HepG2 (cell line): ENCODE measurements around the gene TOR1AIP1. TPM values are rescaled to one million over a fixed set of nuclear protein-coding genes. Genes with fewer than 3 reads are reported as not detected.

Experiments
- ATAD3A ChIP-seq: sonication (generic); formaldehyde crosslinking; IDR thresholded peaks from 2 replicates; pipeline ENCODE4 v1.4.0; 2020; ENCODE audit warnings: missing genetic modification reagents
- CEBPZ ChIP-seq: IDR thresholded peaks from 2 replicates; pipeline ENCODE4 v1.6.1; 2012; ENCODE audit warnings: low read length, improper control_type of control experiment
- FOXP1 ChIP-seq, 2 experiments: fragments of 450-650 bp in 1 of 2; IDR thresholded peaks; 2 replicates each; pipeline ENCODE4 v1.6.1; 2017 to 2018; ENCODE audit warnings: antibody characterized with exemption in 1 of 2
- IRX3 ChIP-seq: sonication (generic); formaldehyde crosslinking; IDR thresholded peaks from 2 replicates; pipeline ENCODE4 v1.8.1; 2023; ENCODE audit warnings: mild to moderate bottlenecking, low read depth, missing genetic modification reagents, borderline replicate concordance
- KLF12 ChIP-seq: sonication (generic); formaldehyde crosslinking; IDR thresholded peaks from 2 replicates; pipeline ENCODE4 v1.4.0; 2020; ENCODE audit warnings: missing genetic modification reagents, borderline replicate concordance
- KMT2A ChIP-seq: sonication (generic); formaldehyde crosslinking; IDR thresholded peaks from 2 replicates; pipeline ENCODE4 v1.4.0; 2020; ENCODE audit warnings: missing genetic modification reagents
- MEIS2 ChIP-seq: sonication (generic); formaldehyde crosslinking; IDR thresholded peaks from 2 replicates; pipeline ENCODE4 v1.9.0; 2021; ENCODE audit warnings: mild to moderate bottlenecking, missing genetic modification reagents
- MXD1 ChIP-seq: sonication (generic); formaldehyde crosslinking; IDR thresholded peaks from 2 replicates; pipeline ENCODE4 v1.4.0; 2020; ENCODE audit warnings: mild to moderate bottlenecking, missing genetic modification reagents
- PLRG1 ChIP-seq: fragments of 450-650 bp; conservative IDR thresholded peaks from 2 replicates; pipeline ENCODE4 v1.6.1; 2016
- SIX4 ChIP-seq: sonication (generic); formaldehyde crosslinking; IDR thresholded peaks from 2 replicates; pipeline ENCODE4 v1.4.0; 2020; ENCODE audit warnings: missing genetic modification reagents
- TARDBP ChIP-seq: sonication (generic); formaldehyde crosslinking; IDR thresholded peaks from 2 replicates; pipeline ENCODE4 v1.8.0; 2022; ENCODE audit warnings: mild to moderate bottlenecking, missing genetic modification reagents
- TEAD3 ChIP-seq: optimal IDR thresholded peaks from 2 replicates; pipeline ENCODE3; 2016; ENCODE audit warnings: borderline replicate concordance
- TFE3 ChIP-seq: IDR thresholded peaks from 2 replicates; pipeline ENCODE4 v1.6.1; 2016
- ZNF205 ChIP-seq: IDR thresholded peaks from 2 replicates; pipeline ENCODE4 v1.6.1; 2018; ENCODE audit warnings: missing biosample characterization, missing genetic modification reagents
- ZNF225 ChIP-seq: sonication (generic); formaldehyde crosslinking; IDR thresholded peaks from 2 replicates; pipeline ENCODE4 v1.4.0; 2020; ENCODE audit warnings: mild to moderate bottlenecking, missing genetic modification reagents
- ZNF235 ChIP-seq: sonication (generic); formaldehyde crosslinking; IDR thresholded peaks from 2 replicates; pipeline ENCODE4 v1.8.1; 2023; ENCODE audit warnings: mild to moderate bottlenecking, missing genetic modification reagents, borderline replicate concordance
- ZNF296 ChIP-seq: sonication (generic); formaldehyde crosslinking; conservative IDR thresholded peaks from 2 replicates; pipeline ENCODE4 v1.5.0; 2020; ENCODE audit warnings: mild to moderate bottlenecking, missing genetic modification reagents
- ZNF335 ChIP-seq: sonication (generic); formaldehyde crosslinking; IDR thresholded peaks from 2 replicates; pipeline ENCODE4 v1.4.0; 2020; ENCODE audit warnings: missing genetic modification reagents
- ZNF484 ChIP-seq: sonication (generic); formaldehyde crosslinking; IDR thresholded peaks from 2 replicates; pipeline ENCODE4 v1.5.1; 2020; ENCODE audit warnings: mild to moderate bottlenecking, low read depth, missing genetic modification reagents, borderline replicate concordance
- ZNF543 ChIP-seq: sonication (generic); formaldehyde crosslinking; IDR thresholded peaks from 2 replicates; pipeline ENCODE4 v1.4.0; 2020; ENCODE audit warnings: mild to moderate bottlenecking, missing genetic modification reagents
- ZNF577 ChIP-seq: sonication (generic); formaldehyde crosslinking; IDR thresholded peaks from 2 replicates; pipeline ENCODE4 v1.4.0; 2020; ENCODE audit warnings: mild to moderate bottlenecking, low read depth, missing genetic modification reagents, borderline replicate concordance
- ZNF639 ChIP-seq: conservative IDR thresholded peaks from 2 replicates; pipeline ENCODE4 v1.6.1; 2018; ENCODE audit warnings: missing genetic modification reagents
- ZNF724P ChIP-seq: sonication (generic); formaldehyde crosslinking; IDR thresholded peaks from 2 replicates; pipeline ENCODE4 v1.8.0; 2022; ENCODE audit warnings: missing genetic modification reagents, borderline replicate concordance
- ZNF75D ChIP-seq: sonication (generic); formaldehyde crosslinking; IDR thresholded peaks from 2 replicates; pipeline ENCODE4 v1.8.1; 2023; ENCODE audit warnings: missing genetic modification reagents, mild to moderate bottlenecking, borderline replicate concordance
- ZSCAN22 ChIP-seq: sonication (generic); formaldehyde crosslinking; IDR thresholded peaks from 2 replicates; pipeline ENCODE4 v1.4.0; 2020; ENCODE audit warnings: mild to moderate bottlenecking, missing genetic modification reagents
- ZZZ3 ChIP-seq: sonication (generic); formaldehyde crosslinking; IDR thresholded peaks from 2 replicates; pipeline ENCODE4 v1.4.0; 2020; ENCODE audit warnings: missing genetic modification reagents, mild to moderate bottlenecking, borderline replicate concordance
- polyA plus RNA-seq, 8 experiments: library from polyadenylated mRNA; depleted of rRNA in 3 of 8; stranded (reverse) in 7 of 8; unstranded in 1 of 8; fragments of >200 nt; fragmentation: Illumina TruSeq in 4 of 8; extraction: Trizol in 4 of 8; gene quantifications; 2 replicates each; pipeline versions ENCODE4 v1.2.1 to v1.2.3, GENCODE V29; 2011 to 2016; ENCODE audit warnings: low read depth in 4 of 8, missing spikeins in 1 of 8, mixed read lengths in 1 of 8; ENCODE audit not compliant: insufficient read depth in 1 of 8
- total RNA-seq, 5 experiments: library from RNA; depleted of rRNA; stranded (reverse); fragments of >200 nt; fragmentation: Illumina TruSeq; extraction: Trizol; gene quantifications; 2 replicates each; pipeline ENCODE4 v1.2.3, GENCODE V29; 2016; ENCODE audit warnings: low read depth in 1 of 5

Gene TOR1AIP1
- total and polyA plus RNA-seq, 2 of the 13 experiments (the other 11 are each of a cell fraction or from before 2014, with no cell fraction given) = 15.6 to 29.0 TPM

GRCh38 chr1:179877586-179878265 is 4.4 kb upstream of the TOR1AIP1 start, which contains the start of gene TOR1AIP2 (continued):
- TF ChIP-seq TARDBP (CRISPR knock-in tag) (no peak), PLRG1 (no peak), ZNF724P (CRISPR knock-in tag) (no peak), TFE3 (CRISPR knock-in tag) (no peak), KMT2A (CRISPR knock-in tag) (peak; percentile 72; the same call in 1 of the 2 replicates), SIX4 (no peak), TEAD3 (peak; percentile 63), ZNF75D (no peak), ZNF335 (no peak), FOXP1 (IDR thresholded peaks at IDR 0.05) (no peak), FOXP1 (CRISPR knock-in tag; IDR thresholded peaks at IDR 0.05) (no peak), MXD1 (CRISPR knock-in tag) (no peak), ZNF484 (CRISPR knock-in tag) (no peak), ZNF205 (CRISPR knock-in tag) (no peak), MEIS2 (CRISPR knock-in tag) (no peak), KLF12 (CRISPR knock-in tag) (no peak), ZSCAN22 (CRISPR knock-in tag) (no peak), ATAD3A (CRISPR knock-in tag) (no peak), ZNF543 (CRISPR knock-in tag) (no peak), ZNF225 (CRISPR knock-in tag) (no peak), ZNF639 (CRISPR knock-in tag) (no peak), ZNF577 (no peak), CEBPZ (no peak), ZZZ3 (CRISPR knock-in tag) (no peak), ZNF296 (no peak), IRX3 (CRISPR knock-in tag) (no peak), ZNF235 (CRISPR knock-in tag) (no peak)
